Brain pericyte (primary cell): ENCODE results near the gene PPA1.
"Not testable (repeated sequence)": the region's sequence is repeated elsewhere in the genome, so short reads cannot be mapped to it uniquely, and the experiment has no call there.

ENCODE experiments used
- DNase-seq: peaks from one replicate; pipeline ENCODE4 v3.0.0-alpha.2; 2012; ENCODE audit warnings: low read depth, low spot score

Gene PPA1

DNA sequence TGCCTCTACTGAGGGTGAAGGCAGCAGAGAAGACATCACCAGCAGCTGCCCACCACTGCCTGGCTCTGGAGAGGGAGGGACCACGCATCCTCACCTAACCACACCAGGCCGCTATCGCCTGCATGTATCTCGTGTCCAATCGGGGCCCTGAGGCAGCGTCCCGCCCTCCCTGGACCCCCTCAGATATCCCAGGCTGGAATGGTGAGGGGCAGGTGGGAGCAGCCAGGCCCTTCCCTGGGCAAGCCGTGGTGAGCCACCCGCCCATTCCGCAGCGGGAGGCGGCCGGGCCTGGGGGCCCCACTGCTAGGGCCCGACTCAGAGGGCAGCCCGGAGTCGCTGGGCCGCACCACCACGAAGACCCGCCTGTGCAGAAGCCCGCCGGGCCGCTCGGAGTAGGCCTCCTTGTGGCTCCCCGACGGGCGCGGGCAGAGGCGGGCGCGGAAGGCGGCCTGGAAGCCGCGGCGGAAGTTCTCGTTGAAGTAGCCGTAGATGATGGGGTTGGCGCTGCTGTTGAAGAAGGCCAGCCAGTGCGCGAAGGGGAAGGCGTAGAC is 21.6 kb upstream of the PPA1 start:
- no peak for DNase-seq

DNA sequence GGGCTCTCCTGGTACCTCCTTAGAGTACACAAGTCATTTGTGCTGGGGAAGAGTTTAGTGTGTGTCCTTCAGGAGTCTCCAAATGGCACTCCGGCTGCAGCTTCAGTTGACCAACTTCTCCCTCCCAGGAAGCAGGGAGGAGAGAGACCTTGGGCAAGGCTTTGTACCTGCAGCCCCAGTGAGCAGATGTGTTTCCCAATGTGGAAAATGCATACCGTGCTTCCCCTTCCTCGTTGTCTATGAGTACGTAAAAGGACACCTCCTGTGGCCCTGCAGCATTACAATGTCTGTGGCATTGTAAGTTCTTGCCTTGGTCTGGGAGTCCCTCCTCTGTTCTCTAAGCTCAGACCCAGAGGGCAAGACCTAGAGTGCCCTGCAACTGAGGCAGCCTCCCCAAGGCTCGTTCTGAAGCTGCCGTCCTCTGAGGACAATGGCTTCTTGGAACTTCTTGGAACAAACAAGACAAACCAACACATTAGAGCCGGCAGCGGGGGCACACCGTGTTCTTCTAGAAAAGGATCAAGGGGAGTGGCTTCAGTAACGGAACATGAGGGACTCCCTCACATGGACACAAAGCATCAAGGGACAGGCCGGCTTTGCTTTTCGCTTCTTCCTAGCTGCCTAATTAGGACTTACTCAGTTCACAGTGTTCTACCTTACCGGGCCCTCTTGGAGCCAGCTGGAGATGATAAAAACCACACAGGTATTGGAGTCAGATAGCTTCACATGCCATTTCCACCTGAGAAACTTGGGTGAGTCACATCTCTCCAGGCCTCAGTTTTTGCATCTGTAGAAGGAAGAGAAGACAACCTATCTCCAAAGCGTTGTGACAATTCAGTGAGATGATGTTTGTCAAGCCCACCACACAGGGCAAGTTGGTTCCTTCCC is 20.9 kb upstream of the PPA1 start:
- DNase-seq = no peak

DNA sequence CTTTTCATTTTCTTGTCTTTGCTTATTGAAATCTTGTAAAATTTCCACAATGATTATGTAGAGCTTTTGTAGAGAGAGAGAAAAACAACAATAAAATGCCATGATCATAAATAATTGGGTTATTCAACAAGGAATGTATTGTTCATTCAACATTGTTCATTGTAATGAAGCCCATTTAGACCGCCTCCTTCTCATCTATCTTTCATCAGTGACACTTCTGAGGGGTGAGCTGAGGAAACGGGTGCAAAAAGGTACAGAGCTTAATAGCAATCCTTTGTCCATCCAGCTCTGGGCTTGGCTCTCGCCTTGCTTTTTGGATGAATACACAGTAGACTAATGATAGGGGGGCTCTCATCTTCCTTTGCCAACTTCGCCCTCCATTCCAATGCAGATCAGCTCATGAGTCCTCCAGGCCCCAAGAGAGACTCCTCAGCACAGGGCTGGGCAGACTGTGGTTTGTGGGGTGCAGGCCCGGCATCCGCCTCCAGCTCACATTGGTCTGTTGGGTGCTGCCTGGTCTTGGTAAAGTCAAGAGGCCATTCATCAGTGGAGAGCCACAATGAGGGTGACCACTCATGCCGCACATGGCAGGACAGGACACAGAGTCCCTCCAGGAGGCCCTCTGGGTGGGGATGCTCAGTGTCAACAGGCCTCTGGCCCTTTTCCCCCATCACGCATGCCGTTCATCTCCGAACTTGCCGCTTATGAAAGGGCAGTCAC is 17.9 kb upstream of the PPA1 start:
- no peak for DNase-seq

DNA sequence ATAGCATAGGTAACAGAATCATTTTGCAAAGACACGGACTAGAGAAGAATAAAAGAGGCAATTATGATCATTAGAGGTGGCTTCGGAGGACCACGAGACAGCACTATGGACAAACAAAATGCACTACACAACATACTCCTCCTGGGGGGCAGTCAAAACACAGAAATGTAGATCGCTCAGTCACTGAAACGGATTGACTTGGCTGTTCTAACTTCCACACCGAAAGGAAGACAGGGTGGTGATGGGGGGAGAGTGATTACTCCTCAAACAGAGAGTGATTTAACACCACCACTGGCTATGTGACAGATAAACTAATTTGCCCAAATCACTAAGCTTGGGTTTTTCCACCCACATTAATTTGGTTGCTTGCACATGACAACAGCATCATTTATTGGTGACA is 14.1 kb upstream of the PPA1 start:
- DNase-seq = no peak

DNA sequence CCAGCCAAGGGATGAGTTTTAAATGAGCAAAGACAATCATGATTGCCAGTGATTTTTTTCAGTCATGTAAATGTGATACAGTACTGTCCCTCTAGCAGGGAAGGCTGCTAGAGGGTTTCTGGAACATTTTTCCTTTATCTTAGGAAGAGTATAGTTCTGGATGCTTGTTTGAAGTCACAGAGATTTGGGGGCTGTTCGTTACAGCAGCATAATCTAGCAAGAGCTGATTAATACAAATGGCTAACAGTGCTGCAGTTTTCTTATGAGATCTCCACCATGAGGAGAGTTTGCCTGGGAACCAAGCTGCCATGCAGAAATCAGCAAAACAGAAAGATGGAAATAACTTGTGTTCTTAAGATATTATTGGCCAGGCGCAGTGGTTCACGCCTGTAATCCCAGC is 7.9 kb upstream of the PPA1 start:
- no peak for DNase-seq

DNA sequence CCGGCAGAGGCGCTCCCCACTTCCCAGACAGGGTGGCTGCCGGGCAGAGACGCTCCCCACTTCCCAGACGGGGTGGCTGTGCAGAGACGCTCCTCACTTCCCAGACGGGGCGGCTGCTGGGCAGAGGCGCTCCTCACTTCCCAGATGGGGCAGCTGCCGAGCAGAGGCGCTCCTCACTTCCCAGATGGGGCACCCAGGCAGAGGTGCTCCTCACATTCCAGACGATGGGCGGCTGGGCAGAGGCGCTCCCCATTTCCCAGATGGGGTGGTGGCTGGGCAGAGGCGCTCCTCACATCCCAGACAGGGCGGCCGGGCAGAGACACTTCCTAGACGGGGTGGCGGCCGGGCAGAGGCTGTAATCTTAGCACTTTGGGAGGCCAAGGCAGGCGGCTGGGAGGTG is 6.8 kb upstream of the PPA1 start:
- not testable (repeated sequence) for DNase-seq

DNA sequence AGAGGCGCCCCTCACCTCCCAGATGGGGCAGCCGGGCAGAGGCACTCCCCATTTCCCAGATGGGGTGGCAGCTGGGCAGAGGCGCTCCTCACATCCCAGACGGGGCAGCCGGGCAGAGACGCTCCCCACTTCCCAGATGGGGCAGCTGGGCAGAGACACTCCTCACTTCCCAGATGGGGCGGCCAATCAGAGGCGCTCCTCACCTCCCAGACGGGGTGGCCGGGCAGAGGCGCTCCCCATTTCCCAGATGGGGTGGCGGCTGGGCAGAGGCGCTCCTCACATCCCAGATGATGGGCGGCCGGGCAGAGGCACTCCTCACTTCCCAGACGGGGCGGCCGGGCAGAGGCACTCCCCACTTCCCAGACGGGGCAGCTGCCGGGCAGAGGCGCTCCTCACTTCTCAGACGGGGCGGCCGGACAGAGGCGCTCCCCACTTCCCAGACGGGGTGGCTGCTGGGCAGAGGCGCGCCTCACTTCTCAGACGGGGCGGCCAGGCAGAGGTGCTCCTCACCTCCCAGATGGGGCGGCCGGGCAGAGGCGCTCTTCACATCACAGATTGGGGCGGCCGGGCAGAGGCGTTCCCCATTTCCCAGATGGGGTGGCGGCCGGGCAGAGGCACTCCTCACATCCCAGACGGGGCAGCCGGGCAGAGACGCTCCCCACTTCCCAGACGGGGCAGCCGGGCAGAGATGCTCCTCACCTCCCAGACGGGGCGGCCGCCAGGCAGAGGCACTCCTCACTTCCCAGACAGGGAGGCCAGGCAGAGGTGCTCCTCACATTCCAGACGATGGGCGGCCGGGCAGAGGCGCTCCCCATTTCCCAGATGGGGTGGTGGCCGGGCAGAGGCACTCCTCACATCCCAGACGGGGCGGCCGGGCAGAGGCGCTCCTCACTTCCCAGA is 6.1 kb upstream of the PPA1 start:
- DNase-seq = not testable (repeated sequence)

DNA sequence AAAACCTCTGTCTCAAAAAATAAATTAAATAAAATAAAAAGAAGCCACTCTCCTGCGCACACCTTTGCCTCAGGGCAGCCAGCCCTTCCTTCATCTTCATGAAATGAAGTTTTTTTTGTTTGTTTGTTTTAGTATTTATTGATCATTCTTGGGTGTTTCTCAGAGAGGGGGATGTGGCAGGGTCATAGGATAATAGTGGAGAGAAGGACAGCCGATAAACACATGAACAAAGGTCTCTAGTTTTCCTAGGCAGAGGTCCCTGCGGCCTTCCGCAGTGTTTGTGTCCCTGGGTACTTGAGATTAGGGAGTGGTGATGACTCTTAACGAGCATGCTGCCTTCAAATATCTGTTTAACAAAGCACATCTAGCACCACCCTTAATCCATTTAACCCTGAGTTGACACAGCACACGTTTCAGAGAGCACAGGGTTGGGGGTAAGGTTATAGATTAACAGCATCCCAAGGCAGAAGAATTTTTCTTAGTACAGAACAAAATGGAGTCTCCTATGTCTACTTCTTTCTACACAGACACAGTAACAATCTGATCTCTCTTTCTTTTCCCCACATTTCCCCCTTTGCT is 4.8 kb upstream of the PPA1 start:
- DNase-seq = not testable (repeated sequence)

DNA sequence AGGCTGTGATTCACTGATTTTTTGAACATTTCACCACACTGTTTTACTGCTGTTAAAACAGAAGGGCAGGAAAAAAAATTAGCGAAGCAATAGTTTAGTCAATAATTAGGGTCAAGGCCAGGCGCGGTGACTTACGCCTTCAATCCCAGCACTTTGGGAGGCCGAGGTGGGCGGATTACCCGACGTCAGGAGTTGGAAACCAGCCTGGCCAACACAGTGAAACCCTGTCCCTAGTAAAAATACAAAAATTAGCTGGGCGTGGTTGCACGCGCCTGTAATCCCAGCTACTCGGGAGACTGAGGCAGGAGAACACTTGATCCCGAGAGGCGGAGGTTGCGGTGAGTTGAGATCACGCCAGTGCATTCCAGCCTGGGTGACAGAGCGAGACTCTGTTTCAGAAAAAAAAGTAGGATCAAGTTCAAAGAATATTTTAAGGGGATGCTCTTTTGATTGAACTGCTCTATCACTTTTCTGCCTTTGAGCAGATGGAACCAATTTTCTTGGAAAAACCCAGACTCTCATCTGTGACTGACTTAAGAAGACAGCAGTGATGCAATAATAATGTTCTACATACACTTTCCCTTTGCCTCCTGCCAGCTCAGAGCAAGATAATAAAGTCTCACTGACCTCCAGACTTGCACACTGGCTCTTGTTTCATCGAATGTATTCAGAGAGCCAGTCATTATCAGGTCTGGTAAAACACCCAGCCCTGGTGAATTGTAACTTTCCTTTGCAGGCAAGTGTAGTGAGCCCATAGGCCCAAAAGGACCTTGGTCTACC is 1.6 kb upstream of the PPA1 start:
- no peak for DNase-seq

DNA sequence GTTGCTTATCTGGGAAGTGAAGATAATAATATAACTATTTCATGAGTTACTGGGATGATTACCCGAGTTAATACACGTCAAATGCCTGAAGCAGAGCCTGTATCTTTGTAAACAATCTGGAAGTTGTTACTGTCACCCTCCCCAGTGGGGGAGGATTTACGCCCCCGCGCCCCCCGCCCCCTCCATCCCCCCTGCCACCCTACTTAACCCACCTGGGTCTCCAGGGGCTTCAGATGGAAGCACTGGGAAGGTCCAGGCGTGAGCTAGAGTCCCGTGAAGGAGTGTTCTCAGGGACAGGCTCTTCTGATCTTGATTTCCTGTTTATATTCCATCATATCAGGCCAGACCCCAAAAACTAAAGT is 691 bp upstream of the PPA1 start:
- no peak for DNase-seq

DNA sequence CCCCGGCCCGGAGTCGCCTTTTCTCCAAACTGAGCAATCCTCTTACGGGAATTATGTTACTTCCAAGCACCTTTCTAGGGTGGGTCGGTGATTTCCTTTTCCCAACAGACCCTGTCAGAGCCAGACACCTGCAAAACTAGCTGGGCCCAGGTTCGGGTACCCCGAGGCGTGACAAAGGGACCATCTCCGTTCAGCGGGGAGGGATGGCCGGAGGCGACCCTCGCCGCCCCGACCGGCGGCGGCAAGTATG is 445 bp downstream of the PPA1 start:
- no peak for DNase-seq

DNA sequence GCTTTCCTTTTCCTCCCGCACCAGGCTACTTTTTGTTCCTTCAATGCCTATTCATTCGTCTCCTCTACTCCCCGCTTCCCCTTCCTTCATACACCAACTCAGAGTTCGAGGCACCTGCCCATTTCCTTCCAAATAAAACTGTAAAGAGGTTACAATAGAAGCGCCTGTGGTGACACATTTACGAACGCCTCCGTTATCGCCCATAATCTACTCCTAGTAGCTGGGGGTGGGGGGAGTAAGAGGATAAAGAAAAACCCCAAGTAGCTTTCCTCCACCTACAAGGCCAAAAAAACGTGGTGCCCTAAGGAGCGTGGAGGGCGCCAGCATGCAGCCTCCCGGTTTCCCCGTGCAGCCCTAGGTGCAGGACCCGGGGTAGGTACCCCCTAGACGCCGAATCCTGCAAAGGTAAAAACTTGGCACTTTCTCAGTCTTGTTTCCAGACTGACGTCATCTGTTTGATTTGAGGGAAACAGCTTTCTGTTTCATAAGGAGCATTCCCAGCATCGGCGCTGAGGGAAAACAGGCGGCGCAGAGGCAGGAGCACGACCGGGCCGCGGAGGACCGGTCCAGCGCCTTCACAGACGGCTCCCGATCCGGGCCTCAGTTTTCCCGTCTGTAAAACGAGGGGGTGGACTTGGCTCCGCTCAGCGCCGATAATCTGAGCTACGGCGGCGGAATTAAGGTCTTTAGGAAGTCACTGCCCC is 922 bp downstream of the PPA1 start:
- DNase-seq = no peak

DNA sequence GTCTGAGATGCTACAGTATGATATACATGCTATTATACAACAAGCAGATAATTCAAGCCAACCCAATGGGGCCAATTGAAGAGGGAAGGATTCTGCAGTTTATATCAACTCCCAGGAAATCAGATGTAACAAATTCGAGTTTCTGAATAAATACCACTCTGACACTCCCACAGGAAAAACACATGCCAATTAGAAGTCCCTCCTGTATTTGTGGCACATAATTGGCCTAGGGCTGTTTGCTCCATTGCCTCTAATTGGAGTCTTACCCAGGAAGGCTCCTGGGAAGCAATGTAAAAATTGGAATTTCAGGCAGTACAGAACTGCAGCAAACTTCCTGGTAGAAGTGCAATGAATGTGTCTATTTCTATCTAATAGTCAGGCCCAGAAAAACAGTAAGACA is 4.7 kb downstream of the PPA1 start:
- no peak for DNase-seq

DNA sequence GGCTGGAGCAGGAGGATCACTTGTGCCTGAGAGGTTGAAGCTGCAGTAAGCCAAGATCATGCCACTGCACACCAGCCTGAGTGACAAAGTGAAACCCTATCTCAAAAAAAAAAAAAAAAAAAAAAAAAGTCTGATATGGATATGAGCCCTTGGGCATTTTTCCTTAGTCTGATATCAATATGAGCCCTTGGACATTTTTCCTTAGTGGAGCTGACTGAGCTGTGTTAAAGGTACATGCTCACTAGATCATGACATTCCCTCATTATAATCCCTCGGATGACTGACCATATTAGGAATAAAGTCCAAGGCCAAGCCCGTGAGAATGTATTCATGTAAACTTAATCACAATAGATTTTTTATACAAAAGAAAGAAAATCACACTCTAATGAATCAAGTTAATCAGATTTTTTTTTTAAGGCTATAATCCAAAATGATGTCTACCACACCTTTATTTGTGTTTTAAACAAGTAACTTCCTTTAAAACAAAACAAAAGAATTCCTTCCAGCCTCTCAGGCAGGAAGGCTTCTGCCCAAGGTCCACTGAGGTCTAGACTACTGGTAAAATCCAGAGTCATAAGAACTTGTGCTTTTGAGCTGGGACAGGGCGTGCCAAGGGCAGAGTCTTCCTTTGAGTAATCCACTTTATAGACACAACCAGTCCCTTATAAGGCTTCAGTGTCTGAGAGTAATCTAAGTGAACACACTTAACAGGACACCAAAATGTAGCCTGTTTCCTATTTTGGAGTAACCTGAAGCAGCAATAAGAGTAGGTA is 5.5 kb downstream of the PPA1 start:
- DNase-seq = no peak

DNA sequence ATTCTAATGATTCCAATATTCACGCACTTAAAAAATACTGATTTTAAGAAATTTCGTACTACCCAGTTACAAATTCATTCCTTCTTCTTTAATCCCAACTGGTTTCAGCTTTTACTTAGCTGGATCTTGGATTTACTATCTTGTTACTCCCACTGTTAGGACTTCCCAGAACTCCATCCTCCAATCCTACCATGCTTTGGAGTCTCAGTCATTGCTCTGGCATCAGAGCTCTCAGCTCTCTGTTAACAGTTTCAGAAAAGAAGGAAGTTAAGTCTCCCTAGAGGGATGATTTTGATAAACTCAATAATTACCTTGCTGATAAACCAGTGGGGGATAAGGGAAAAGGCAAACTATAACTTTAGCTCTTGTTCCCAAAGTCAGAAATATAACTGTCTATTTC is 9.5 kb downstream of the PPA1 start:
- DNase-seq = no peak

DNA sequence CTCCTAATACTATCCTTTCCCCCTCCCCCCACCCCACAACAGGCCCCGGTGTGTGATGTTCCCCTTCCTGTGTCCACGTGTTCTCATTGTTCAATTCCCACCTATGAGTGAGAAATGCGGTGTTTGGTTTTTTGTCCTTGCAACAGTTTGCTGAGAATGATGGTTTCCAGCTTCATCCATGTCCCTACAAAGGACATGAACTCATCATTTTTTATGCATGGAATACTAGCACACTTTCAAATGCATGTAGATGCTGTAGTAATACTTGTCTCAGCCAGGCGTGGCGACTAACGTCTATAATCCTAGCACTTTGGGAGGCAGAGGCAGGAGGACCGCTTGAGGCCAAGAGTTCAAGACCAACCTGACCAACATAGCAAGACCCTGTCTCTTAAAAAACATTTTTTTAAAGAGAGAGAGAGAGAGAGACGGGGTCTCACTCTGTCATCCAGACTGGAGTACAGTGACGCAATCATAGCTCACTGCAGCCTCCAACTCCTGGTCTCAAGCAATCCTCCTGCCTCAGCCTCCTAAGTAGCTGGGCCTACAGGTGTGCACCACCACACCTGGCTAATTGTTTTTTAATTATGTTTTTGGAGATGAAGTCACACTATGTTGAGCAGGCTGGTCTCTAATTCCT is 10.3 kb downstream of the PPA1 start:
- DNase-seq = not testable (repeated sequence)

DNA sequence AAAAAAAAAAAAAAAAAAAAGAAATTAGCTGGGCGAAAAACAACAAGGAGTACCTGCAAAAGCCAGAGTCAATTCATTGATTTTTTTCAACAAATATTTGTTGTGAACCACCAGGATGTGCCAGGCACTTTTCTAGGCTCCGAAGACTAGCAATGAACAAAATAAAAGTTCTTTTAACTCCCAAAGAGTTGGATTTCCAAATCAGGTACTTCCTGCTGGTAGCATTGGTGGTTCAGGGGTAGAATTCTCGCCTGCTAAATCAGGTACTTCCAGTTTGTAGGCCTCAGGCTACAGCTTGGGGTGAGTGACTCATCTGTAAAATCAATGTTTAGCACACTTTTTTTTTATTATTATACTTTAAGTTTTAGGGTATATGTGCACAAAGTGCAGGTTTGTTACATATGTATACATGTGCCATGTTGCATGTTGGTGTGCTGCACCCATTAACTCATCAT is 10.9 kb downstream of the PPA1 start:
- DNase-seq = no peak

DNA sequence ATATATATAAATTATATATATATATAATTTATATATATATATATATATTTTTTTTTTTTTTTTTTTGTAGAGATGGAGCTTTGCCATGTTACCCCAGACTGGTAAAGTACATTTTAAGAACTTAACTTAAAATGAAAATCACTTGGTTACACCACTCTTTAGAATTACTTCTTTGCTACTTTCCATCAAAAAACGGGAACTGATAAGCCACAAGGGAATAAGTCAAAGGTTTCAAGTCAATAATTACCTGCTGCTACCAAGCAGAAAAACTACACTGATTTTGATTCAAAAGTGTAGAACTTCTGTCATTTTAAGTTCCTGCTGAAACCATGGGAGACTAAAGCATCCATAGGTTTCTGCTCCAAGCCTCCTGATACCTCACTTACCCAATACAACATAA is 12.2 kb downstream of the PPA1 start:
- no peak for DNase-seq

DNA sequence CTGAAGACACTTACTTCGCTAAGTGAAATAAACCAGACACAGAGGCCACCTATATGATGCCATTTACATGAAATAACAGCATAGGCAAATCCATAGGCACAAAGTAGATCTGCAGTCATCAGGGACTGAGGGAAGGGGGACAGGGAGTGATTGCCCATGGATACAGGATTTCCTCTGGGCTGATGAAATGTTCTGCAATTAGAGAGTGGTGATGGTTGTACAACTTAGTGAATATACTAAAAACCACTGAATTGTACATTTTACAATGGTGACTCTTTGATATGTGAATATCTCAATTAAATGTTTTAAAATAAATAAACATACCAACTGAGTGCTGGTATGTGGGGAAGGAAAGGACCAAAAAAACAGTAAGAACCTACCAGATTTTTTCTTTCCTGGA is 20.4 kb downstream of the PPA1 start:
- no peak for DNase-seq
